DOHH2 (cell line): ENCODE data around the gene HCK.

Source experiments
- EZH2phosphoT487 ChIP-seq: fragments of 200-600 bp; sonication (generic); IDR thresholded peaks from 2 replicates; pipeline ENCODE4 v1.6.1; 2017; ENCODE audit warnings: borderline replicate concordance, mild to moderate bottlenecking, antibody characterized with exemption, low read length, moderate library complexity, mixed read lengths
- TF ChIP-seq, protein P1 (sequence below): fragments of 200-600 bp; sonication (generic); IDR thresholded peaks from one replicate; pipeline ENCODE4 v1.5.1; 2014; ENCODE audit warnings: antibody characterized with exemption, mild to moderate bottlenecking, low read depth, low read length; ENCODE audit not compliant: poor library complexity, severe bottlenecking

GRCh38 chr20:32110173-32110704, 58.2 kb downstream of the HCK start:
- TF ChIP-seq, protein P1, sequence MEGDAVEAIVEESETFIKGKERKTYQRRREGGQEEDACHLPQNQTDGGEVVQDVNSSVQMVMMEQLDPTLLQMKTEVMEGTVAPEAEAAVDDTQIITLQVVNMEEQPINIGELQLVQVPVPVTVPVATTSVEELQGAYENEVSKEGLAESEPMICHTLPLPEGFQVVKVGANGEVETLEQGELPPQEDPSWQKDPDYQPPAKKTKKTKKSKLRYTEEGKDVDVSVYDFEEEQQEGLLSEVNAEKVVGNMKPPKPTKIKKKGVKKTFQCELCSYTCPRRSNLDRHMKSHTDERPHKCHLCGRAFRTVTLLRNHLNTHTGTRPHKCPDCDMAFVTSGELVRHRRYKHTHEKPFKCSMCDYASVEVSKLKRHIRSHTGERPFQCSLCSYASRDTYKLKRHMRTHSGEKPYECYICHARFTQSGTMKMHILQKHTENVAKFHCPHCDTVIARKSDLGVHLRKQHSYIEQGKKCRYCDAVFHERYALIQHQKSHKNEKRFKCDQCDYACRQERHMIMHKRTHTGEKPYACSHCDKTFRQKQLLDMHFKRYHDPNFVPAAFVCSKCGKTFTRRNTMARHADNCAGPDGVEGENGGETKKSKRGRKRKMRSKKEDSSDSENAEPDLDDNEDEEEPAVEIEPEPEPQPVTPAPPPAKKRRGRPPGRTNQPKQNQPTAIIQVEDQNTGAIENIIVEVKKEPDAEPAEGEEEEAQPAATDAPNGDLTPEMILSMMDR, result no peak
- TF ChIP-seq EZH2phosphoT487, result no peak
